HCT116 (cell line): ENCODE data around the gene PKP1. TPM values are rescaled to one million over a fixed set of nuclear protein-coding genes. Genes with fewer than 3 reads are reported as not detected.

Experiments used
- ATAC-seq: fragments of 200-7000 bp; cut with Tn5 transposase; 2 replicates; pipeline ENCODE4 v1.9.1; 2020; ENCODE audit warnings: mild to moderate bottlenecking, moderate library complexity
- BruUV-seq: library from RNA; stranded (reverse); fragments of 400-500 nt; replicated peaks from 2 replicates; lab custom pipeline; 2021; lab: Mats Ljungman, UMichigan
- CTCF ChIA-PET: fragments of 300-600 bp; sonication (Branson Sonifier 250); formaldehyde crosslinking; loops from one replicate; lab custom pipeline; 2021; ENCODE audit warnings: antibody characterized with exemption; lab: Charles Lee
- POLR2A ChIA-PET: fragments of 300-600, 350-600 bp; sonication (Branson Sonifier 250); formaldehyde crosslinking; loops from one replicate; lab custom pipeline; 2021; ENCODE audit warnings: antibody characterized with exemption; lab: Charles Lee
- RAD21 ChIA-PET, 2 experiments: fragments of 300-600 bp; sonication (Branson Sonifier 250); formaldehyde crosslinking; loops; one replicate each; lab custom pipeline; 2023; ENCODE audit warnings: low total read pairs in 2 of 2; ENCODE audit not compliant: uncharacterized antibody in 2 of 2, unreplicated experiment in 2 of 2, low non-redundant PET in 1 of 2; lab: Charles Lee
- DNase-seq: peaks from one replicate; pipeline ENCODE4 v3.0.0-alpha.2; 2010; ENCODE audit warnings: low read depth, low spot score
- H2AFZ ChIP-seq: fragments of 200-600 bp; shearing (Covaris generic), sonication (generic); 2 replicates; pipeline ENCODE4 v1.6.1; 2017; ENCODE audit warnings: low read depth, mixed run types, mixed read lengths, antibody characterized with exemption, low read length; ENCODE audit not compliant: poor library complexity, severe bottlenecking
- H3K27ac ChIP-seq: 2 replicates; pipeline ENCODE4 v1.5.1; 2012; ENCODE audit warnings: low read depth, low read length
- H3K27me3 ChIP-seq: fragments of 200-600 bp; sonication (generic); 2 replicates; pipeline ENCODE4 v1.6.1; 2016; ENCODE audit warnings: mixed run types, low read length, mixed read lengths; ENCODE audit not compliant: insufficient read depth
- H3K36me3 ChIP-seq, 2 experiments: fragments of 200-500 bp in 1 of 2; fragments of 200-600 bp in 1 of 2; sonication (Bioruptor generic) in 1 of 2; sonication (generic) in 1 of 2; 2 replicates each; pipeline versions ENCODE4 v1.5.1 to v1.6.1; 2014 to 2016; ENCODE audit warnings: low read length in 2 of 2, inconsistent platforms in 1 of 2, mixed read lengths in 1 of 2, mixed run types in 1 of 2; ENCODE audit not compliant: insufficient read depth in 2 of 2, control insufficient read depth in 1 of 2
- H3K4me1 ChIP-seq, 2 experiments: fragments of 200-600 bp in 1 of 2; sonication (generic) in 1 of 2; 2 replicates each; pipeline versions ENCODE4 v1.5.1 to v1.6.1; 2012 to 2017; ENCODE audit warnings: low read length in 2 of 2, inconsistent platforms in 1 of 2, mild to moderate bottlenecking in 1 of 2, mixed read lengths in 1 of 2, mixed run types in 1 of 2, moderate library complexity in 1 of 2; ENCODE audit not compliant: insufficient read depth in 2 of 2, control insufficient read depth in 1 of 2
- H3K4me2 ChIP-seq: fragments of 200-600 bp; sonication (generic); 2 replicates; pipeline ENCODE4 v1.6.1; 2017; ENCODE audit warnings: mixed run types, low read length, mixed read lengths
- H3K4me3 ChIP-seq, 2 experiments: fragments of 200-600 bp in 1 of 2; sonication (generic) in 1 of 2; replicated peaks in 1 of 2; 2 replicates each; pipeline ENCODE4 v1.5.1; 2011 to 2016; ENCODE audit warnings: low read length in 2 of 2, control low read depth in 1 of 2, low read depth in 1 of 2, mild to moderate bottlenecking in 1 of 2, mixed read lengths in 1 of 2, mixed run types in 1 of 2
- H3K79me2 ChIP-seq: fragments of 200-600 bp; sonication (generic); 2 replicates; pipeline ENCODE4 v1.6.1; 2017; ENCODE audit warnings: mild to moderate bottlenecking, mixed run types, low read length, moderate library complexity, mixed read lengths; ENCODE audit not compliant: insufficient read depth
- H3K9ac ChIP-seq: fragments of 200-600 bp; sonication (generic); 2 replicates; pipeline ENCODE4 v1.6.1; 2016; ENCODE audit warnings: low read length, mixed read lengths
- H3K9me2 ChIP-seq: fragments of 200-600 bp; sonication (generic), shearing (Covaris generic); 2 replicates; pipeline ENCODE4 v1.6.1; 2017; ENCODE audit warnings: mixed run types, mild to moderate bottlenecking, moderate library complexity; ENCODE audit not compliant: insufficient read depth
- H3K9me3 ChIP-seq, 2 experiments: fragments of 200-500 bp in 1 of 2; fragments of 200-600 bp in 1 of 2; sonication (Bioruptor generic) in 1 of 2; sonication (generic) in 1 of 2; 2 replicates each; pipeline ENCODE4 v1.6.1; 2014 to 2017; ENCODE audit warnings: low read length in 2 of 2, mixed read lengths in 2 of 2, inconsistent platforms in 1 of 2, low read depth in 1 of 2, mild to moderate bottlenecking in 1 of 2, mixed run types in 1 of 2, moderate library complexity in 1 of 2; ENCODE audit not compliant: control insufficient read depth in 1 of 2, insufficient read depth in 1 of 2
- H4K20me1 ChIP-seq: fragments of 200-600 bp; sonication (generic), shearing (Covaris generic); 2 replicates; pipeline ENCODE4 v1.6.1; 2017; ENCODE audit warnings: mixed run types, mild to moderate bottlenecking, moderate library complexity; ENCODE audit not compliant: insufficient read depth
- ATF3 ChIP-seq: IDR thresholded peaks from 2 replicates; pipeline ENCODE4 v1.6.1; 2012
- CEBPB ChIP-seq: IDR thresholded peaks from 2 replicates; pipeline ENCODE4 v1.6.1; 2012; ENCODE audit warnings: low read depth
- EGR1 ChIP-seq: IDR thresholded peaks from 2 replicates; pipeline ENCODE4 v1.6.1; 2012; ENCODE audit warnings: low read depth
- ELF1 ChIP-seq: IDR thresholded peaks from 2 replicates; pipeline ENCODE4 v1.6.1; 2012; ENCODE audit warnings: low read depth, borderline replicate concordance
- EZH2 ChIP-seq: fragments of 200-600 bp; sonication (generic); IDR thresholded peaks from 2 replicates; pipeline ENCODE4 v1.6.1; 2017; ENCODE audit warnings: antibody characterized with exemption, mixed run types
- EZH2phosphoT487 ChIP-seq: fragments of 200-600 bp; IDR thresholded peaks from 2 replicates; pipeline ENCODE4 v1.6.1; 2018; ENCODE audit warnings: antibody characterized with exemption, borderline replicate concordance
- RAD21 ChIP-seq: IDR thresholded peaks from 2 replicates; pipeline ENCODE4 v1.6.1; 2012; ENCODE audit warnings: low read depth, mild to moderate bottlenecking
- REST ChIP-seq: IDR thresholded peaks from 2 replicates; pipeline ENCODE4 v1.6.1; 2012; ENCODE audit warnings: low read depth
- SIN3A ChIP-seq: IDR thresholded peaks from 2 replicates; pipeline ENCODE4 v1.6.1; 2012; ENCODE audit warnings: low read depth
- SRF ChIP-seq: IDR thresholded peaks from 2 replicates; pipeline ENCODE4 v1.6.1; 2012; ENCODE audit warnings: low read depth
- TCF7L2 ChIP-seq: IDR thresholded peaks from 2 replicates; pipeline ENCODE4 v1.7.0; 2011; ENCODE audit warnings: borderline replicate concordance, inconsistent platforms; ENCODE audit not compliant: insufficient read depth, insufficient read length; ENCODE audit errors: extremely low read depth
- YY1 ChIP-seq: IDR thresholded peaks from 2 replicates; pipeline ENCODE4 v1.6.1; 2011; ENCODE audit warnings: low read length, low read depth, moderate library complexity, mild to moderate bottlenecking; ENCODE audit not compliant: insufficient replicate concordance; ENCODE audit errors: extremely low read depth
- ZBTB33 ChIP-seq: IDR thresholded peaks from 2 replicates; pipeline ENCODE4 v1.6.1; 2011; ENCODE audit warnings: mild to moderate bottlenecking, low read length, moderate library complexity; ENCODE audit not compliant: insufficient replicate concordance; ENCODE audit errors: extremely low read depth
- ZFX ChIP-seq: fragments of 450-650 bp; IDR thresholded peaks from 2 replicates; pipeline ENCODE4 v1.6.1; 2017
- ZNF274 ChIP-seq: fragments of 200-500 bp; sonication (Bioruptor generic); IDR thresholded peaks from 2 replicates; pipeline ENCODE4 v1.6.1; 2014; ENCODE audit warnings: mild to moderate bottlenecking, low read depth, low read length, inconsistent platforms
- intact Hi-C: fragments of 100-400 bp; cut with micrococcal nuclease; formaldehyde crosslinking; loops from 2 replicates; pipeline ENCODE4 v1.10.0; 2022
- total RNA-seq: library from RNA; stranded (reverse); gene quantifications from one replicate; pipeline ENCODE4 v1.2.1, GENCODE V29; 2021; ENCODE audit not compliant: unreplicated experiment

PKP1 gene
- total RNA-seq, 1 experiment from 2014 or later = 0.07 TPM

GRCh38 chr1:201262963-201263608, 20.2 kb upstream of the PKP1 start:
- no peak overlapping the region for H3K27ac ChIP-seq
- RAD21 ChIA-PET = no interaction called here

More at GRCh38 chr1:201262963-201263608, 20.2 kb upstream of the PKP1 start:
- intact Hi-C loops = no loop called here
- Histone ChIP-seq H2AFZ (no peak overlapping the region), H3K9me2 (no peaks in the 10 kb centered on the region), H3K9me3 (no peaks in the 10 kb centered on the region), H3K4me3 (no peak overlapping the region), H3K9ac (no peak overlapping the region), H3K36me3 (no peaks in the 10 kb centered on the region), H3K27me3 (no peaks in the 10 kb centered on the region), H3K4me2 (no peak overlapping the region), H3K4me1 (peaks cover 15 to 46% of the 10 kb centered on the region in 2 experiments), H3K79me2 (no peaks in the 10 kb centered on the region), H4K20me1 (no peaks in the 10 kb centered on the region)
- CTCF ChIA-PET = interaction anchor here (1.1 to 1.7 kb wide), 3 partner anchors 9 to 84 kb away, joined by 4 to 8 read pairs (median 4); no protein-coding TSS in a partner anchor
- POLR2A ChIA-PET = interaction anchor here (1.3 kb wide), 1 partner anchor 14 kb away, joined by 3 read pairs; no protein-coding TSS in a partner anchor
- BruUV-seq = no TSS peak
- DNase-seq (no peak), ATAC-seq (no peak)
- TF ChIP-seq ATF3 = no peak
- no peak for TF ChIP-seq ZNF274
- TF ChIP-seq SRF = no peak
- TF ChIP-seq EZH2phosphoT487 = no peak
- TF ChIP-seq ZBTB33 = no peak
- TF ChIP-seq TCF7L2 = no peak
- TF ChIP-seq ZFX = no peak
- TF ChIP-seq RAD21 = no peak
- TF ChIP-seq REST = no peak
- TF ChIP-seq EZH2 = no peak
- TF ChIP-seq ELF1 = no peak
- no peak for TF ChIP-seq YY1
- TF ChIP-seq SIN3A = no peak
- TF ChIP-seq EGR1 = no peak
- no peak for TF ChIP-seq CEBPB
